Endodermal cell (in vitro differentiated cells): Measurements from ENCODE around the gene MAP2K5. TPM values are rescaled to one million over a fixed set of nuclear protein-coding genes. Genes with fewer than 3 reads are reported as not detected.
"Not testable (repeated sequence)": the region's sequence is repeated elsewhere in the genome, so short reads cannot be mapped to it uniquely, and the experiment has no call there.

Experiments
- DNase-seq: peaks from one replicate; pipeline ENCODE4 v3.0.0-alpha.2; 2017
- H3K27ac ChIP-seq: 2 replicates; pipeline ENCODE4 v1.5.1; 2013; ENCODE audit warnings: mild to moderate bottlenecking, low read depth, low read length, moderate library complexity
- H3K27me3 ChIP-seq: 2 replicates; pipeline ENCODE4 v1.6.1; 2013; ENCODE audit warnings: mild to moderate bottlenecking, low read length, moderate library complexity; ENCODE audit not compliant: insufficient read depth, control insufficient read depth, poor library complexity, severe bottlenecking
- H3K36me3 ChIP-seq: 2 replicates; pipeline ENCODE4 v1.7.0; 2013; ENCODE audit warnings: mild to moderate bottlenecking, low read length, moderate library complexity; ENCODE audit not compliant: control insufficient read depth, insufficient read depth
- H3K4me1 ChIP-seq: one replicate; pipeline ENCODE4 v1.7.0; 2013; ENCODE audit warnings: low read length; ENCODE audit not compliant: control insufficient read depth, insufficient read depth
- H3K4me3 ChIP-seq: 2 replicates; pipeline ENCODE4 v1.5.1; 2013; ENCODE audit warnings: mild to moderate bottlenecking, low read length, moderate library complexity
- H3K9ac ChIP-seq: 2 replicates; pipeline ENCODE4 v1.6.1; 2013; ENCODE audit warnings: mild to moderate bottlenecking, low read length, moderate library complexity; ENCODE audit not compliant: poor library complexity, severe bottlenecking; ENCODE audit errors: extremely low read depth
- H3K9me3 ChIP-seq: 2 replicates; pipeline ENCODE4 v1.6.1; 2013; ENCODE audit warnings: mild to moderate bottlenecking, low read length, moderate library complexity; ENCODE audit not compliant: control insufficient read depth
- H3K27ac Mint-ChIP-seq: 2 replicates; pipeline ENCODE4 v1.8.0; 2020; ENCODE audit warnings: mixed read lengths
- H3K27me3 Mint-ChIP-seq: 2 replicates; pipeline ENCODE4 v1.8.0; 2021; ENCODE audit warnings: mild to moderate bottlenecking, mixed read lengths; ENCODE audit not compliant: insufficient read depth
- H3K36me3 Mint-ChIP-seq: 2 replicates; pipeline ENCODE4 v1.8.0; 2020; ENCODE audit warnings: low read depth, mixed read lengths
- H3K4me1 Mint-ChIP-seq: 2 replicates; pipeline ENCODE4 v1.8.0; 2020; ENCODE audit warnings: mixed read lengths
- H3K4me3 Mint-ChIP-seq: 2 replicates; pipeline ENCODE4 v1.8.0; 2020; ENCODE audit warnings: mild to moderate bottlenecking, moderate library complexity, mixed read lengths
- H3K9me3 Mint-ChIP-seq: 2 replicates; pipeline ENCODE4 v1.8.0; 2020; ENCODE audit warnings: mild to moderate bottlenecking, mixed read lengths
- WGBS, 2 experiments: methylation state at CpG; one replicate each; pipeline versions ENCODE4 v1.1.5 to v1.1.7; 2013; ENCODE audit warnings: missing lambda C conversion rate in 2 of 2, mixed read lengths in 1 of 2; ENCODE audit not compliant: insufficient coverage in 1 of 2, insufficient read length in 1 of 2; 5-methylcytosine and 5-hydroxymethylcytosine counted together
- total RNA-seq, 2 donors: library from RNA; stranded (reverse); fragmentation: NEBNext Ultra II Directional in 1 of 2; extraction: Animal tissue kit (Norgen Biotek cat#: 25700) in 1 of 2; gene quantifications; 2 replicates in 1 of 2; 3 replicates in 1 of 2; pipeline ENCODE4 v1.2.1, GENCODE V29; 2021
- TF ChIP-seq, protein P1 (sequence below): fragments of 200-600 bp; sonication (generic); conservative IDR thresholded peaks from 2 replicates; pipeline ENCODE4 v1.5.0; 2021; ENCODE audit warnings: antibody characterized with exemption, mild to moderate bottlenecking

The MAP2K5 gene
- total RNA-seq, 2 donors from 2014 or later, result 17.1 to 26.7 TPM

DNA sequence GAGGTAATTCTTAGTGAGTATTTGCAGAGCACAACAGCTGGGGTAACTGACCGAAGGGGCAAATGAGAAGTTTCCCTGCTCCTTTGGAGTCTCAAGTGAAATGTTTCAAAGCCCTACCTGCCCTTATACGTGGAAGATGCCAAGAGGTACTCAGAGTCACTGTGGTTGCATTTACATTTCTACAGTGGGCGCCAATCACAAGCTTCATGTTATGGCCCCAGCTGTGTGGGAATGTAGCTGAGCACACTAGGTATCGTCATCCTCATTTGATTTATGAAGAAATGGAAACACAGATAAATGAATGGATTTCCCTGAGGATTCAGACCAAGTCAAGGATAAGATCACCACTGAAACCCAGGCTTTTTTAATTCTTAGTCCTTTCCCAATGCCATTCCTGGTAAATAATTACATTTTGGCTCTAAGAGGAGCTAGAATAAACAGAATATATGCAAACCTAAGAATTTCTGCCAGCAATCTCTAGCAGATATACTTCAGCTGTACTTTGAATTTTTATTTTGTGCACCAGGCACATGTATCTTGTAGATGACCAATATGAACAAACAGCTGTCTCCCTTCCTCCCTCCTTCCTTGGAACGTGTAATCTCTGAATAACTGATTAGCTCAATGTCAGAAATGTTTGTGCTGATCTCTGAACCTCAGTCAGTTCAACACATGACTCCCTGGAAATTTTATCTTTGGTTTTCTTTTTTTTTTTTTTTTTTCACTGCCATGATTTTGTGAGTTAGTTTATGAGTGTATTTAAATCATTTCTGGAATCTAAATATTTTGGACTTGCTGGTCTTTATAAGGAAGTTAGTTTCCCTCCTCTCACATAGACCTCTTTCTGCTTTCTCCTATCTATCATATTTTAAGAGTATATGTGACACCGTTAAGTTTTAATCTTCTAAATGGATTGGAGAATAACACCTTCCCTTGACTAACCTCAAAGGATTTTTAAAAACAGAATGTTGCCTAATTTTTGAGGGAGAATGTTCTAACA, 69.2 kb downstream of the MAP2K5 start:
- Histone ChIP-seq H3K9ac (no peak overlapping the region), H3K4me1 (no peaks in the 10 kb centered on the region), H3K27ac (no peak overlapping the region), H3K27me3 (peaks cover 8% of the 10 kb centered on the region), H3K4me3 (no peak overlapping the region), H3K36me3 (no peaks in the 10 kb centered on the region), H3K9me3 (no peaks in the 10 kb centered on the region)
- Mint-ChIP-seq H3K27me3 (peaks cover 4% of the 10 kb centered on the region), H3K9me3 (no peaks in the 10 kb centered on the region), H3K4me1 (peaks cover 19% of the 10 kb centered on the region), H3K4me3 (no peak overlapping the region), H3K36me3 (no peaks in the 10 kb centered on the region), H3K27ac (no peak overlapping the region)
- 83 to 87% methylated on average over 4 to 5 of the region's 6 CpGs for WGBS, 2 experiments
- no peak for DNase-seq
- TF ChIP-seq, protein P1, sequence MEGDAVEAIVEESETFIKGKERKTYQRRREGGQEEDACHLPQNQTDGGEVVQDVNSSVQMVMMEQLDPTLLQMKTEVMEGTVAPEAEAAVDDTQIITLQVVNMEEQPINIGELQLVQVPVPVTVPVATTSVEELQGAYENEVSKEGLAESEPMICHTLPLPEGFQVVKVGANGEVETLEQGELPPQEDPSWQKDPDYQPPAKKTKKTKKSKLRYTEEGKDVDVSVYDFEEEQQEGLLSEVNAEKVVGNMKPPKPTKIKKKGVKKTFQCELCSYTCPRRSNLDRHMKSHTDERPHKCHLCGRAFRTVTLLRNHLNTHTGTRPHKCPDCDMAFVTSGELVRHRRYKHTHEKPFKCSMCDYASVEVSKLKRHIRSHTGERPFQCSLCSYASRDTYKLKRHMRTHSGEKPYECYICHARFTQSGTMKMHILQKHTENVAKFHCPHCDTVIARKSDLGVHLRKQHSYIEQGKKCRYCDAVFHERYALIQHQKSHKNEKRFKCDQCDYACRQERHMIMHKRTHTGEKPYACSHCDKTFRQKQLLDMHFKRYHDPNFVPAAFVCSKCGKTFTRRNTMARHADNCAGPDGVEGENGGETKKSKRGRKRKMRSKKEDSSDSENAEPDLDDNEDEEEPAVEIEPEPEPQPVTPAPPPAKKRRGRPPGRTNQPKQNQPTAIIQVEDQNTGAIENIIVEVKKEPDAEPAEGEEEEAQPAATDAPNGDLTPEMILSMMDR, result no peak

DNA sequence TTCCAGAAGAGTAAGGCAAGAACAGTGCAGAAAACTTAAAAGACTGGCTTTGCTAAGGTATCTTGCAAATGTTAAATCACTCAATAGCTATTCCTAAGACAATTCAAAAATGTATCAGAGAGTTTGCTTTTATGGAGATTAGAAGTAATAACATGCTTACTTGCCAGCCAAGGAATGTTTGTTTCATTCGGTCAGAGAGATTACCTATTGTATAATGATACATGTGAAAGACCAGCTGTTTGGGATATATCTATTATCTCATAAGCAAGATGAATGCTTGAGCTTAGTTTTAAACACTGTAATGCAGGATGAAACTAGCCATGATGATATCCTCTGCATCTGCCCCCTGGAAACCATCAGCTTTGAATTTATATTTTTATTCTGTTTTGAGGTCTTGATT, 70.7 kb downstream of the MAP2K5 start:
- Histone ChIP-seq H3K9ac (no peak overlapping the region), H3K27ac (no peak overlapping the region), H3K4me3 (no peak overlapping the region), H3K36me3 (no peaks in the 10 kb centered on the region), H3K9me3 (no peaks in the 10 kb centered on the region), H3K4me1 (no peaks in the 10 kb centered on the region), H3K27me3 (peaks cover 7% of the 10 kb centered on the region)
- no peak for DNase-seq
- WGBS, 2 experiments, result 87% methylated on average over 1 of the region's 1 CpG; no CpG with 5 or more reads in 1 of the 2 experiments
- TF ChIP-seq, protein P1, result no peak
- Mint-ChIP-seq H3K27ac (no peak overlapping the region), H3K9me3 (no peaks in the 10 kb centered on the region), H3K36me3 (no peaks in the 10 kb centered on the region), H3K27me3 (peaks cover 4% of the 10 kb centered on the region), H3K4me3 (no peak overlapping the region), H3K4me1 (peaks cover 19% of the 10 kb centered on the region)

DNA sequence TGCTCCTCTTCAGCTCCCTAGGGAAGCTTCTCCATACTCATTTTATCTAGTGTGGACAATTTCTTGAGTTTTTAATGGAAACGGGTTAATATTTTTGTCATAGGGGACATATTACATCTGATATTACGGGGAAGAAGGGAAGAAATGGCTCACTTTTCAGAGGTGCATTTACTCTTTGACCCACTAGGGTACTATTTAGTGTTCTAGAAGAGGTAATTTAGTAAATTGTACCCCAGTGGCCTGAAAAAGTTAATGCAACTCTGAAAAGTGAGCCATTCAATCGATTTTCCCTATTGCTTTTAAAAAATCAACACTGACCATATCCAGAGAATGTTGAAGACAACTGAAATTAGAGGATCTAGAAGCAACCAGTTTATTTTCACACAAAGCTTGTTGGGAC, 71.2 kb downstream of the MAP2K5 start:
- peaks cover 19% of the 10 kb centered on the region for H3K4me1 Mint-ChIP-seq
- Histone ChIP-seq H3K4me3 (no peak overlapping the region), H3K27ac (no peak overlapping the region), H3K9ac (no peak overlapping the region), H3K4me1 (no peaks in the 10 kb centered on the region), H3K36me3 (no peaks in the 10 kb centered on the region), H3K27me3 (peaks cover 2% of the 10 kb centered on the region), H3K9me3 (no peaks in the 10 kb centered on the region)
- TF ChIP-seq, protein P1, result peak; percentile 78
- WGBS, 2 experiments, result 86 to 90% methylated on average over 3 of the region's 3 CpGs
- peaks cover 4% of the 10 kb centered on the region for H3K27me3 Mint-ChIP-seq
- H3K27ac Mint-ChIP-seq, result no peak overlapping the region
- no peak overlapping the region for H3K4me3 Mint-ChIP-seq
- H3K9me3 Mint-ChIP-seq, result no peaks in the 10 kb centered on the region
- no peak for DNase-seq
- H3K36me3 Mint-ChIP-seq, result no peaks in the 10 kb centered on the region

DNA sequence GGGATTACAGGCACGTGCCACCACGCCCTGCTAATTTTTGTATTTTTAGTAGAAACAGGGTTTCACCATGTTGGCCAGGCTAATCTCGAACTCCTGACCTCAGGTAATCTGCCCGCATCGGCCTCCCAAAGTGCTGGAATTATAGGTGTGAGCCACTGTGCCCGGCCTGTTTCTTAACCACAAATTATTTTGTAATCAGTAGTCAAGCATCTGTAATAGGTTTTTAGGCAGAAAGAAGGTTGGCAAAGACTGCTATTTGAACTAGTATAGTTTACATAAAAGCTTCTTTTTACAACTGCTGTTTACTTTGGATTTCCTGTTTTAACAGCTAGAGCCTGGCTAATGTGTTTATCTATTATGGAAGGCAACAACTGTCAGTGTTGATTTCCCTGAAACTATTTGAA, 72.6 kb downstream of the MAP2K5 start:
- H3K27ac Mint-ChIP-seq, result not testable (repeated sequence)
- 82 to 100% methylated on average over 5 to 6 of the region's 6 CpGs for WGBS, 2 experiments

More for the DNA sequence above, 72.6 kb downstream of the MAP2K5 start:
- H3K27me3 Mint-ChIP-seq, H3K4me3 Mint-ChIP-seq, DNase-seq, H3K9me3 Mint-ChIP-seq, H3K36me3 Mint-ChIP-seq, H3K9ac ChIP-seq, H3K9me3 ChIP-seq, H3K4me3 ChIP-seq, H3K36me3 ChIP-seq, H3K27me3 ChIP-seq, H3K4me1 ChIP-seq, H3K27ac ChIP-seq: not testable (repeated sequence)
- H3K4me1 Mint-ChIP-seq, result peaks cover 19% of the 10 kb centered on the region
